Astrocyte of the cerebellum (primary cell): ENCODE data around the gene CDS2.

Experiments used
- DNase-seq: peaks from one replicate; pipeline ENCODE4 v3.0.0-alpha.2; 2011; ENCODE audit warnings: low read depth
- H3K4me3 ChIP-seq: 2 replicates; pipeline ENCODE4 v1.5.1; 2011; ENCODE audit warnings: mild to moderate bottlenecking, low read depth, low read length, moderate library complexity
- in situ Hi-C: cut with HindIII; loops from 2 replicates; pipeline ENCODE4 v1.10.0; 2017; ENCODE audit warnings: low sequenced_read_pairs
- TF ChIP-seq, protein P1 (sequence below): IDR thresholded peaks from 2 replicates; pipeline ENCODE4 v1.5.1; 2012; ENCODE audit warnings: low read length, low read depth, moderate library complexity, mild to moderate bottlenecking; ENCODE audit errors: missing control alignments

Gene CDS2

DNA sequence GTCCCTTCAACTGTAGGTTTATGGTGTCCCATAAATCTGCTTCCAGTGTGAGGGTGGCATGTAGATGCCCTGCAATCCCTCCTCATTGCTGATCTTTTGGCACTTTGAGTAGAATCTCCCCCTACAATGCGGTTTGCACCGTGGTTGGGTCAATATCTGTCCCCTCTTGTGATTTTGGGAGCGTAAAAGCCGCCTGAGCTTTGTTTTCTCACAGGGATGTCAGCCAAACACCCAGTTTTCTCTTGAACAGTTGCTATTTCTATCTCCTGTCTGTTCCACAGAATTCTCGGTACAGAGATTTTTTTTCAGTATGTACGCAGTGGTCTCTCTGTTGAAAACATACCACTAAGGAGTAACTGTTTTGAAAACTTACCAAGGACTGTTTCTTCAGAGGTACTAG lies 21.8 kb downstream of the CDS2 start:
- TF ChIP-seq, protein P1, sequence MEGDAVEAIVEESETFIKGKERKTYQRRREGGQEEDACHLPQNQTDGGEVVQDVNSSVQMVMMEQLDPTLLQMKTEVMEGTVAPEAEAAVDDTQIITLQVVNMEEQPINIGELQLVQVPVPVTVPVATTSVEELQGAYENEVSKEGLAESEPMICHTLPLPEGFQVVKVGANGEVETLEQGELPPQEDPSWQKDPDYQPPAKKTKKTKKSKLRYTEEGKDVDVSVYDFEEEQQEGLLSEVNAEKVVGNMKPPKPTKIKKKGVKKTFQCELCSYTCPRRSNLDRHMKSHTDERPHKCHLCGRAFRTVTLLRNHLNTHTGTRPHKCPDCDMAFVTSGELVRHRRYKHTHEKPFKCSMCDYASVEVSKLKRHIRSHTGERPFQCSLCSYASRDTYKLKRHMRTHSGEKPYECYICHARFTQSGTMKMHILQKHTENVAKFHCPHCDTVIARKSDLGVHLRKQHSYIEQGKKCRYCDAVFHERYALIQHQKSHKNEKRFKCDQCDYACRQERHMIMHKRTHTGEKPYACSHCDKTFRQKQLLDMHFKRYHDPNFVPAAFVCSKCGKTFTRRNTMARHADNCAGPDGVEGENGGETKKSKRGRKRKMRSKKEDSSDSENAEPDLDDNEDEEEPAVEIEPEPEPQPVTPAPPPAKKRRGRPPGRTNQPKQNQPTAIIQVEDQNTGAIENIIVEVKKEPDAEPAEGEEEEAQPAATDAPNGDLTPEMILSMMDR: no peak

DNA sequence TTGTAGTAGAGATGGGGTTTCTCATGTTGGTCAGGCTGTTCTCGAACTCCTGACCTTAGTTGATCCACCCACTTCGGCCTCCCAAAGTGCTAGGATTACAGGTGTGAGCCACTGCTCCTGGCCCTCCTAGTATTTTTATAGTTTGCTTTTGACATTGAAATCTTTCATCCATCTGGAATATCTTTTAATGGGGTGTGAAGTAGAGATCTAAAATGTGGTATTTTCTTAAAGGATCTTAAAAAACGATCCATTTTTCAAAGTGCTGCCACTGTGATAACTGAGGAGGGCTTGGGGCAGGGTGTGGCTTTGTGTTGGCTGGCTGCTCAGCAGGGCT lies 23.1 kb downstream of the CDS2 start:
- no peak overlapping the region for H3K4me3 ChIP-seq
- no peak for DNase-seq
- in situ Hi-C loops: no loop called here
- TF ChIP-seq, protein P1: no peak

More for the DNA sequence above, 21.8 kb downstream of the CDS2 start:
- no peak for DNase-seq
- H3K4me3 ChIP-seq: no peak overlapping the region
- in situ Hi-C loops: no loop called here

DNA sequence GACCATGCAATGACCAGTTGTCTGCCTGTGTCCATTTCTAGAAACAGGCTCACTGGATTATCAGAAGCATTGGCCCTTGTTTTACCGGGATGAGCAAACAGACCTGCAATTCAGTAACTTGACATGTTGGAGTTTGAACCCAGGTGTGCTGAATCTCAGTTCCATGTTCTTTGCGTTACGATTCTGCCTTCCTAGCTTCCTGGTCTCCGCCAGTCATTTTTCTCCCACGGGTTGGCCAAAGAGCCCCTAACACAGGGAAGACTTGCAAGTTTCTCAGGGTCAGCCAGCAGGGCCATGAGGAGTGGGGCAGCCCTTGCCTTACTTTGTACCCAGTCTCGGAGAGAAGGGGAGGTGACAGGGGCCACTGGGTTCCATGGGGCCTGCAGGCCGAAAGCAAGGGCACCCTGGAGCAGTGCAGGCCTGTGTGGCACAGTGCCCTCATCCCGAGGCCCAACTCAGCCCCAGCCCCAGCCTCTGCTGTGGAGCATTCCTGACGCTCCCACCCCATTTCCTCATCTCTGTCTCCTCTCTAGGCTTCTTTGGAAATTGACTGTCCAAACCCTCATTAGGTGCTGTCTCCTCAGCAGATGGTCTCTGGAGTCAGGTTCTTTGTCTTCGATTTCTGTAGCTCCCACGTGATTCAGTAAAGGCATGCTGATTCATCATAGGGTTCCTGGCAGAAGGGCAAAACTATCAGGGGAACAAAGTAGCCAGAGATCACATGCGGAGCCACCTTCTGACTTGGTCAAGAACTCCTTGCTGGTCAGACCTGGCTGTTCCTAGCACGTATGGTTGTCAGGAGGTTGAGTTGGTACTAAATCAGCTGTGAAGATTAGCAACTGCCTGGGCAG lies 23.6 kb downstream of the CDS2 start:
- TF ChIP-seq, protein P1: no peak
- no peak for DNase-seq
- in situ Hi-C loops: no loop called here
- no peak overlapping the region for H3K4me3 ChIP-seq

DNA sequence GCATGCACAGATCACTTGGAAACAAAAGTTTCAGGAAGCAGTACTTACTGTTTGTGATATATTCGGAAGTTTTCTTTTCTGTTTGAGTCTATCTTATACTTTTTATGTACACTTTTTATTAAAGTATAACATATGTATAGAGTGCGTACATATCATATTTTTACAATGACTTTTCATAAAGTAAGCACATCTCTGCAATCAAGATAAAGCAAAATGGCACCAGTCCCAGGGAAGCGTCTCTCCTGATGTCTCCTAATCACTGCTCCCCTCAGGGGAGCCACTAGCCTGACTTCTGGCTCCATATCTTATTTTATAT lies 26.3 kb downstream of the CDS2 start:
- no peak overlapping the region for H3K4me3 ChIP-seq
- in situ Hi-C loops: no loop called here
- DNase-seq: no peak
- TF ChIP-seq, protein P1: no peak

DNA sequence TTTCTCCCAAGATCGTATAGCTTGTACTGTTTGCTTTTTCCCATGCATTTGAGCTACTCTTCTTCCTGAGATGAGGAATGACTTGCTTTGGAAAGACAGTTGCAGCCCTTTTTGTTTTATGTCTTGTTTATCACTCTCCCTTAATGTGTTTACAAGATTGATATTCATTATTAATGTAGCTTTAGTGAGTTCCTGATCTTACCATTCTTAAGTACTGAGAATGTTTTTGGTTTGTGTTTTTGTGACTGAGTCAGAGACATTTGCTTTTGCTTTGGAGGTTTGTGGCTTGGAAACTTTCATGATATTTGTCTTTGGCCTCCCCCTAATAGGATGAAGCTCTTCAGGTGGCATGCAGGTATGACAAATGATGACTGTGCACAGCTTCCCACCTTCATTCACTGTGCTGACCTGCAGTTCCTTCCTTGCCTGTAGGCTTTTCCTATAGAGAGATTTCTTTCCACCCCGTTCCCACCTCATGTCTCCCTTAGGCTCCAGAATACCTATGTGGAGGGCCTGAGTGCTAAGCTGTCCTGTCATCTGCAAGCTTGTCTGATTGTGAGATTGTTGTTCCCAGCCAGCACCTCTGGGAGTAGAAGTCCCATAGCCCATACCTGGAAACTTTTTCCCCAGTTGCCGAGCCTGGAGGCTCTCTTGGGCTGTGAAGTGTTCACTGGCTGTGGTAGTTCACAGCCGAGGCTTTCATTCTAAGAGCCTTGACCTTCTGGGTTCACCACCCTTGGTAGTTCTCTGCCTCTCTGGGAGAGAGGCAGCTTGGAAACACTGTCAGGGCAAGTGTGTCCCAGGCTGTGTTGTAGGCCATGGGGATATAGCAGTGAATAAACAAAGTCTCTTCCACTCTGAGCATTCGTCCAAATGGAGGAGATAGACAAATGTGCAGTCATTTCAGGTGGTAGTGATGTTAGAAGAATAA lies 27.1 kb downstream of the CDS2 start:
- in situ Hi-C loops: no loop called here
- H3K4me3 ChIP-seq: no peak overlapping the region
- TF ChIP-seq, protein P1: no peak
- DNase-seq: no peak

DNA sequence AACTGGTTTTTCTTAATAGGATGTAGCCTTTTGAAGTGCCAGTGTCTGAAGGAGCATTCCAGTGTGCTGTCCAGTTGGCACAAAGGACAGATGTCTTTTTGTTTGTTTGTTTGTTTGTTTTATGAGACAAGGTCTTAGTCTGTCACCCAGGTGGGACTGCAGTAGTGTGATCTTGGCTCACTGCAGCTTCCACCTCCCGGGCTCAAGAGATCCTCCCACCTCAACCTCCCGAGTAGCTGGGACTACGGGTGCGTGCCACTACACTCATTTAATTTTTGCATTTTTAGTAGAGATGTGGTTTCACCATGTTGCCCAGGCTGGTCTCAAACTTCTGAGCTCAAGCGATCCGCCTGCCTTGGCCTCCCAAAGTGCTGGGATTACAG lies 27.7 kb downstream of the CDS2 start:
- TF ChIP-seq, protein P1: no peak
- H3K4me3 ChIP-seq: no peak overlapping the region
- DNase-seq: no peak
- in situ Hi-C loops: no loop called here
